GM21360 (cell line): Measurements from ENCODE around the gene PA2G4.
"Not testable (repeated sequence)": the region's sequence is repeated elsewhere in the genome, so short reads cannot be mapped to it uniquely, and the experiment has no call there.

Experiments used
- ATAC-seq: cut with Tn5 transposase; IDR thresholded peaks from one replicate; pipeline ENCODE4 v1.9.1; 2021; ENCODE audit warnings: mild to moderate bottlenecking, moderate library complexity; ENCODE audit not compliant: unreplicated experiment

Gene PA2G4

GRCh38 chr12:56098592-56098991 is 5.8 kb upstream of the PA2G4 start:
- no peak for ATAC-seq

GRCh38 chr12:56099787-56100186 is 4.6 kb upstream of the PA2G4 start:
- ATAC-seq: no peak

- ATAC-seq: no peak
Observed at GRCh38 chr12:56101045-56101444, 3.3 kb upstream of the PA2G4 start.

- no peak for ATAC-seq
Observed at GRCh38 chr12:56102683-56103065, 1.7 kb upstream of the PA2G4 start.

- ATAC-seq: no peak
Observed at GRCh38 chr12:56103066-56103711, 1.2 kb upstream of the PA2G4 start.

- ATAC-seq: no peak
Observed at GRCh38 chr12:56103823-56104108, 593 bp upstream of the PA2G4 start.

GRCh38 chr12:56104815-56105608 is 653 bp downstream of the PA2G4 start:
- ATAC-seq: peak; percentile 3

GRCh38 chr12:56105609-56105902 is 1.2 kb downstream of the PA2G4 start:
- no peak for ATAC-seq

GRCh38 chr12:56107242-56107641 is 2.9 kb downstream of the PA2G4 start:
- ATAC-seq: no peak

- no peak for ATAC-seq
Observed at GRCh38 chr12:56110571-56110970, 6.2 kb downstream of the PA2G4 start.

GRCh38 chr12:56114084-56114483 is 9.7 kb downstream of the PA2G4 start:
- no peak for ATAC-seq

GRCh38 chr12:56115329-56115728 is 11.0 kb downstream of the PA2G4 start:
- ATAC-seq: no peak

GRCh38 chr12:56116267-56117081 is 12.1 kb downstream of the PA2G4 start, which contains the start of gene RPL41:
Gene RPL41, plus strand, starts transcription at chr12:56116633.
- peak; percentile 39 for ATAC-seq

GRCh38 chr12:56117082-56117706 is 12.8 kb downstream of the PA2G4 start:
- not testable (repeated sequence) for ATAC-seq

GRCh38 chr12:56117778-56118687 is 13.7 kb downstream of the PA2G4 start, which contains the start of gene ZC3H10:
Gene ZC3H10, plus strand, starts transcription at chr12:56118266. Its CDS starts 2,297 bp downstream, at chr12:56120563.
- peak; percentile 85 for ATAC-seq

- ATAC-seq: no peak
Observed at GRCh38 chr12:56118688-56119357, 14.5 kb downstream of the PA2G4 start.

GRCh38 chr12:56119361-56119796 is 15.0 kb downstream of the PA2G4 start:
- no peak for ATAC-seq

- no peak for ATAC-seq
Observed at GRCh38 chr12:56120158-56120846, 15.9 kb downstream of the PA2G4 start.

GRCh38 chr12:56121204-56121870 is 17.0 kb downstream of the PA2G4 start:
- no peak for ATAC-seq
